ENCODE measurements around the gene P2RY2. TPM values are rescaled to one million over a fixed set of nuclear protein-coding genes. Genes with fewer than 3 reads are reported as not detected.
A peak's percentile ranks its signal among the peaks of the same experiment; 100 is the strongest.
"Not testable (repeated sequence)": the region's sequence is repeated elsewhere in the genome, so short reads cannot be mapped to it uniquely, and the experiment has no call there.

P2RY2 gene
- total and polyA plus RNA-seq, 2 experiments from 2014 or later = 0.63 to 1.6 TPM

DNA sequence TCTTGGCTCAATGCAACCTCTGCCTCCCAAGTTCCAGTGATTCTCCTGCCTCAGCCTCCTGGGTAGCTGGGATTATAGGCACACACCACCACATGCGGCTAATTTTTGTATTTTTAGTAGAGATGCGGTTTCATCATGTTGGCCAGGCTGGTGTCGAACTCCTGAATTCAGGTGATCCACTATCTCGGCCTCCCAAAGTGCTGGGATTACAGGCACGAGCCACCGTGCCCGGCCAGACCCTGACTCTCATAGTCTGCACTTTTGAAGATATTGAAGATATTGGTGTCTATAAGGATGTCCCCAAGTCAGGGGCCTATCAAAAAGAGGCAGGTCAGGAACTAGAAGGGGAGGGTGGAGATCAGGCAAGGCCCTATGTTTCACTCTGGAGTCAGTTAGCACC lies 20.3 kb upstream of the P2RY2 start:
- H3K27ac ChIP-seq (ENCODE audit: low read depth); DNase-seq (ENCODE audit: low spot score); H3K36me3 ChIP-seq (ENCODE audit: insufficient read depth); H2AFZ ChIP-seq; H3K27ac Mint-ChIP-seq; H3K4me3 Mint-ChIP-seq; H3K9me2 ChIP-seq (ENCODE audit: insufficient read depth); H3K27me3 Mint-ChIP-seq (ENCODE audit: insufficient read depth, low read depth, poor library complexity); H3K4me3 ChIP-seq; H3F3A ChIP-seq (replicated peaks; ENCODE audit: low read depth); H3K27me3 ChIP-seq (ENCODE audit: insufficient read depth); H3K79me2 ChIP-seq (replicated peaks; ENCODE audit: insufficient read depth); H3K4me2 ChIP-seq; H3K9me3 Mint-ChIP-seq; H4K20me1 ChIP-seq (replicated peaks; ENCODE audit: insufficient read depth); ATAC-seq; H3K36me3 Mint-ChIP-seq (ENCODE audit: low read depth): not testable (repeated sequence)
- peaks cover 26% of the 10 kb centered on the region for H3K4me1 Mint-ChIP-seq
- H3K4me1 ChIP-seq (ENCODE audit: insufficient read depth) = peaks cover 22% of the 10 kb centered on the region

DNA sequence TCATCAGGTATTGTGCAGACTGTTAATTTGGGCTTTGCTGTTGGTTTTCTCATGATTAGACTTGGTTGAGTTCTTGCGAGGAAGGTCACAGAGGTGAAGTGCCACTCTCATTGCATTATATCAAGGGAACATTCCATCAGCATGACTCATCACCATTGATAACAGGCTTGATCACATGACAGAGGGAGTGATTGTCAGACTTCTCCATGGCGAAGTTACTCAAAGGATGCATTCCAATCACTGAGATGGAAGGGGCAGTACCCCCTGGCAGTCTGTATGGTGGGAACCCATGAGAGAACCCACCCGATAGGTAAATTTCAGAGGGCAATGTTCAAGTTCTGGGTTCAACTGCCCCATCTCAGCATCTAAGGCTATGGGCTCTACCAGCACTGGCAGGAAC lies 19.4 kb upstream of the P2RY2 start:
- Mint-ChIP-seq H3K27me3 (ENCODE audit: insufficient read depth, low read depth, poor library complexity) (peaks cover 9% of the 10 kb centered on the region), H3K4me3 (no peak overlapping the region), H3K36me3 (ENCODE audit: low read depth) (no peaks in the 10 kb centered on the region), H3K4me1 (peaks cover 26% of the 10 kb centered on the region), H3K27ac (no peak overlapping the region; the same call in 1 of the 2 replicates), H3K9me3 (no peaks in the 10 kb centered on the region)
- H3K79me2 ChIP-seq (replicated peaks; ENCODE audit: insufficient read depth) = no peaks in the 10 kb centered on the region
- H3F3A ChIP-seq (replicated peaks; ENCODE audit: low read depth) = no peaks in the 10 kb centered on the region
- 0 out of 2 replicates have a peak, but pooled peaks cover 4% of the 10 kb centered on the region for H3K9me2 ChIP-seq (ENCODE audit: insufficient read depth)
- H3K4me2 ChIP-seq = no peak overlapping the region
- no peaks in the 10 kb centered on the region for H3K36me3 ChIP-seq (ENCODE audit: insufficient read depth)
- H4K20me1 ChIP-seq (replicated peaks; ENCODE audit: insufficient read depth) = no peaks in the 10 kb centered on the region
- ATAC-seq (peak; percentile 14; the same call in 1 of the 3 replicates), DNase-seq (ENCODE audit: low spot score) (peak; percentile 79)
- no peak overlapping the region for H2AFZ ChIP-seq
- H3K27ac ChIP-seq (ENCODE audit: low read depth) = no peak overlapping the region
- no peaks in the 10 kb centered on the region for H3K27me3 ChIP-seq (ENCODE audit: insufficient read depth)
- peaks cover 22% of the 10 kb centered on the region for H3K4me1 ChIP-seq (ENCODE audit: insufficient read depth)
- no peak overlapping the region for H3K4me3 ChIP-seq
- TF ChIP-seq, protein P1, sequence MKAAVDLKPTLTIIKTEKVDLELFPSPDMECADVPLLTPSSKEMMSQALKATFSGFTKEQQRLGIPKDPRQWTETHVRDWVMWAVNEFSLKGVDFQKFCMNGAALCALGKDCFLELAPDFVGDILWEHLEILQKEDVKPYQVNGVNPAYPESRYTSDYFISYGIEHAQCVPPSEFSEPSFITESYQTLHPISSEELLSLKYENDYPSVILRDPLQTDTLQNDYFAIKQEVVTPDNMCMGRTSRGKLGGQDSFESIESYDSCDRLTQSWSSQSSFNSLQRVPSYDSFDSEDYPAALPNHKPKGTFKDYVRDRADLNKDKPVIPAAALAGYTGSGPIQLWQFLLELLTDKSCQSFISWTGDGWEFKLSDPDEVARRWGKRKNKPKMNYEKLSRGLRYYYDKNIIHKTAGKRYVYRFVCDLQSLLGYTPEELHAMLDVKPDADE (IDR thresholded peaks at IDR 0.05) = no peak
- TF ChIP-seq ZNF331 (CRISPR knock-in tag; IDR thresholded peaks at IDR 0.05; ENCODE audit: low read depth) = no peak
- TF ChIP-seq, protein P2, sequence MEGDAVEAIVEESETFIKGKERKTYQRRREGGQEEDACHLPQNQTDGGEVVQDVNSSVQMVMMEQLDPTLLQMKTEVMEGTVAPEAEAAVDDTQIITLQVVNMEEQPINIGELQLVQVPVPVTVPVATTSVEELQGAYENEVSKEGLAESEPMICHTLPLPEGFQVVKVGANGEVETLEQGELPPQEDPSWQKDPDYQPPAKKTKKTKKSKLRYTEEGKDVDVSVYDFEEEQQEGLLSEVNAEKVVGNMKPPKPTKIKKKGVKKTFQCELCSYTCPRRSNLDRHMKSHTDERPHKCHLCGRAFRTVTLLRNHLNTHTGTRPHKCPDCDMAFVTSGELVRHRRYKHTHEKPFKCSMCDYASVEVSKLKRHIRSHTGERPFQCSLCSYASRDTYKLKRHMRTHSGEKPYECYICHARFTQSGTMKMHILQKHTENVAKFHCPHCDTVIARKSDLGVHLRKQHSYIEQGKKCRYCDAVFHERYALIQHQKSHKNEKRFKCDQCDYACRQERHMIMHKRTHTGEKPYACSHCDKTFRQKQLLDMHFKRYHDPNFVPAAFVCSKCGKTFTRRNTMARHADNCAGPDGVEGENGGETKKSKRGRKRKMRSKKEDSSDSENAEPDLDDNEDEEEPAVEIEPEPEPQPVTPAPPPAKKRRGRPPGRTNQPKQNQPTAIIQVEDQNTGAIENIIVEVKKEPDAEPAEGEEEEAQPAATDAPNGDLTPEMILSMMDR (conservative IDR thresholded peaks at IDR 0.05; ENCODE audit: low read depth in 2 of 2) = no peak
- TF ChIP-seq POLR2AphosphoS5 (IDR thresholded peaks at IDR 0.05; ENCODE audit: low read depth) = no peak
- TF ChIP-seq EZH2phosphoT487 (IDR thresholded peaks at IDR 0.05; ENCODE audit: unreplicated experiment) = no peak
- TF ChIP-seq, protein P3, sequence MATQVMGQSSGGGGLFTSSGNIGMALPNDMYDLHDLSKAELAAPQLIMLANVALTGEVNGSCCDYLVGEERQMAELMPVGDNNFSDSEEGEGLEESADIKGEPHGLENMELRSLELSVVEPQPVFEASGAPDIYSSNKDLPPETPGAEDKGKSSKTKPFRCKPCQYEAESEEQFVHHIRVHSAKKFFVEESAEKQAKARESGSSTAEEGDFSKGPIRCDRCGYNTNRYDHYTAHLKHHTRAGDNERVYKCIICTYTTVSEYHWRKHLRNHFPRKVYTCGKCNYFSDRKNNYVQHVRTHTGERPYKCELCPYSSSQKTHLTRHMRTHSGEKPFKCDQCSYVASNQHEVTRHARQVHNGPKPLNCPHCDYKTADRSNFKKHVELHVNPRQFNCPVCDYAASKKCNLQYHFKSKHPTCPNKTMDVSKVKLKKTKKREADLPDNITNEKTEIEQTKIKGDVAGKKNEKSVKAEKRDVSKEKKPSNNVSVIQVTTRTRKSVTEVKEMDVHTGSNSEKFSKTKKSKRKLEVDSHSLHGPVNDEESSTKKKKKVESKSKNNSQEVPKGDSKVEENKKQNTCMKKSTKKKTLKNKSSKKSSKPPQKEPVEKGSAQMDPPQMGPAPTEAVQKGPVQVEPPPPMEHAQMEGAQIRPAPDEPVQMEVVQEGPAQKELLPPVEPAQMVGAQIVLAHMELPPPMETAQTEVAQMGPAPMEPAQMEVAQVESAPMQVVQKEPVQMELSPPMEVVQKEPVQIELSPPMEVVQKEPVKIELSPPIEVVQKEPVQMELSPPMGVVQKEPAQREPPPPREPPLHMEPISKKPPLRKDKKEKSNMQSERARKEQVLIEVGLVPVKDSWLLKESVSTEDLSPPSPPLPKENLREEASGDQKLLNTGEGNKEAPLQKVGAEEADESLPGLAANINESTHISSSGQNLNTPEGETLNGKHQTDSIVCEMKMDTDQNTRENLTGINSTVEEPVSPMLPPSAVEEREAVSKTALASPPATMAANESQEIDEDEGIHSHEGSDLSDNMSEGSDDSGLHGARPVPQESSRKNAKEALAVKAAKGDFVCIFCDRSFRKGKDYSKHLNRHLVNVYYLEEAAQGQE (IDR thresholded peaks at IDR 0.05; ENCODE audit: unreplicated experiment) = no peak
- TF ChIP-seq STAT1 (IDR thresholded peaks at IDR 0.05; ENCODE audit: unreplicated experiment) = no peak
- TF ChIP-seq EZH2 (IDR thresholded peaks at IDR 0.05; ENCODE audit: low read depth, unreplicated experiment) = no peak
- no peak for TF ChIP-seq JUNB (IDR thresholded peaks at IDR 0.05; ENCODE audit: unreplicated experiment)
- no peak for TF ChIP-seq CREB1 (CRISPR knock-in tag; IDR thresholded peaks at IDR 0.05; ENCODE audit: low read depth)
- TF ChIP-seq NANOG (IDR thresholded peaks at IDR 0.05; ENCODE audit: borderline replicate concordance) = no peak
- no peak for TF ChIP-seq ZNF114 (CRISPR knock-in tag; IDR thresholded peaks at IDR 0.05)

All from GM23338 (cell line).